CD4-positive, alpha-beta T cell treated with Interleukin-17A for 1 hour (primary cell): ENCODE data around the gene MS4A4E.
"Not testable (repeated sequence)": the region's sequence is repeated elsewhere in the genome, so short reads cannot be mapped to it uniquely, and the experiment has no call there.

Experiments used
- DNase-seq: peaks from one replicate; pipeline ENCODE4 v3.0.0-alpha.2; 2020

Gene MS4A4E

DNA sequence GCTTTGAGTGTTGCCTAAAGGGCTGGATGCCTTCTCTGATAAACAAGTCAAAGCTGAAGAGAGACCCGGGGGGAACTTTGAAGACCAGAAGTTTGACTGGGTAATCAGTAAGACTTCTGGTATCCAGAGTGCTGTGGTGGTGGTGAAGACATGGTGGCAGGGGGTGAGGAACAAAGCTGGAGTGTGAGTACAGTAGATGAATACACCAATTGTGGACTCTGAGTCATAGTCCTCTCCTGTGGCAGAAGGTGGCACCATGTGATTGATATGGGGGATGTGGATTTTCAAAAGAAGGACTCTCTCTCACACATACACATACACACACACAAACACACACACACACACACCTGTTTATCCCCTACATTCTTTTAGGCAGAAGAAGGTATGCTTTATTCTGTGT is 72.4 kb downstream of the MS4A4E start:
- no peak for DNase-seq

DNA sequence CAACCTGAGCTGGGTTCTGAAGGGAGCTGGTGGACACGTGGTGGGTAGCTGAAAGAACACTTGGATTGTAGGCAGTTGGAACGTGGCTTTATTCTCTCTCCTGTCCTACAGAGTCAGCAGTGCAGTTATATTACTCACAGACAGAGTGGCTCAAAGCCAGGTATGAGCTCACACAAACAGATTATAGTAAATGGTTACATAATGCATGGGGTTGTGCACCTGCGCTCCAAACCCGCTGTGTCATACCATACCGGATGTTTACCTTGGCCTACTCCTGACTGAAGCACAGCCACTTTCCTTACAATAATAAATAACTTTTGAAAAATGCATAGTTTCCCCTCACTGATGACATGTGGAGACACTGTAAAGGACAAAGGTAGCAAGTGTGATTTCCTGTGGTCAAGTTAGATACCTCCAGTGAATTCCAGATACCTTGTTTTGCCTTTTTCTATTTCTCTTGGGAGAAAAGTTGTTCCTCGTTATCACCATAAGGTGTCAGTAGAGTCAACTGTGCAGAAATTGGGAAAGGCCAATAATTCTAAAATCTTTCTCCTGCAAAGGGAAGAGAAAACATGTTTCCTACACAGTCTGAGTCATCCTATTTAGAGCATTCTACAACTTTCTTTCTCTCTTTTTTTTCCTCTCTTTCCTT is 73.5 kb downstream of the MS4A4E start:
- DNase-seq = no peak

DNA sequence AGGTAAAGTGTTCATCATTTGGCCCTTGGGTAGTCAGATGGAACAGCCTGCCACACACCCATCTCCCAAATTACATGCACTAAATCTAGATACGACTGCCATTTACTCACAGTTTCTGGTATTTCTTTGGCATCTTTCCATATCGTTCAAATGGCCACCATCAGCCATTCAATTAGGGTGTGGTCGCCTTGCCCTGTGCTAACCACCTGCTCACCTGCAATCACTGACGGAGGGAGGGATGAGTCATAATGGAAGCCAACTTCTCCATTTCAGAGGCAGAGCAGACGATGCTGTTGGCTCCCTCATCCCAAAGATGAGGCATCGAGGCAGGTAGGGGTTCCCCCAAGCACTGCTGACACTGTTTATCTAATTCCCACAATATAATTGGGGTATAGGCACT is 74.6 kb downstream of the MS4A4E start:
- no peak for DNase-seq

DNA sequence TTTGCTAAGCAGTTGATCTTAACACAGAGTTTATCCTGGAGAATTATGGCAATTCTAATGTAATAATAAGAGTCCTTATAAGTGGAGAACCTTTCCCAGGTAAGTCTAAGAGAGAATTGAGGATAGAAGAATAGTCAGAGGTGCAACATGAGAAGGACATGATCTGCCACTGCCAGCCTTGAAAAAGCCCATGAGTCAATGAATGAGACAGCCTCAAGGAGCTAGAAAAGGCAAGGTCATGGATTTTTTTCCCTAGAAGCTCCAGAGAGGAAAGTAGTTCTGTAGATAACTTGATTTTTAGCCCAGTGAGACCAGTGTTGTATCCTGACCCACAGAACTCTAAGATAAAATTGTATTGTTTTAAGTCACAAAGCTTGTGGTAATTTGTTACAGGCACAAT is 77.0 kb downstream of the MS4A4E start:
- DNase-seq = no peak

DNA sequence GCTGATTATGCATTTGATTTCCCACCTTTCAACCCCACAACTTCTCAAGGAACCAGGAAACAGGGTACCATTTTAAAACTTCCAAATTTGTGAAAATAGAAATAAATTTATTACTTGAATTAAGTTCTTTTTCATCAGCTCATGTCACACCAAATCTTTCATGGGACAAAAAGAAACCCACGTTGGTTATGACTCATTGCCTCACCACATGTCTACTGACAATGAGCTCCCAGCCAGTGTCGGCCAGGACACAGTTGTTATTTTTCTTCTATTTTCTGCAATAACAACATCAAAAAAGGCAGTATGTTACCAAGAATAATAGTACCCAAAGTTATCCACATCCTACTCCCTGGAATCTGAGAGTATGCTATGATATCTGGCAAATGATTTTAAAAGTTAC is 77.4 kb downstream of the MS4A4E start:
- DNase-seq = no peak

DNA sequence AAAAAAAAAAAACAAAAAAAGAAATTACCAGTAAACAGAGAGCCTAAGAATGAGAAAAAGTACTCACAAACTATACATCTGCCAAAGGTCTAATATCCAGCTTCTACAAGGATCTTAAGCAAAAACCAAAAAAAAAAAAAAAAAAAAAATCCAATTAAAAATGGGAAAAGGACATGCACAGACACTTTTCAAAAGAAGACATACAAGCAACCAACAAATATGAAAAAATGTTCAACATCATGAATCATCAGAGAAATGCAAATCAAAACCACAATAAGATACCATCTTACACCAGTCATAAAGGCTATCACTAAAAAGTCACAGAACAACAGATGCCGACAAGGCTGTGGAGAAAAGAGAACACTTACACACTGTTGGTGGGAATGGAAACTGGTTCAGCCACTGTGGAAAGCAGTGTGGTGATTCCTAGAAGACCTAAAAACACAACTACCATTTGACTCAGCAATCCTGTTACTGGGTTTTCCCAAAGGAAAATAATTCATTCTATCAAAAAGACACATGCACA is 78.3 kb downstream of the MS4A4E start:
- DNase-seq = no peak

DNA sequence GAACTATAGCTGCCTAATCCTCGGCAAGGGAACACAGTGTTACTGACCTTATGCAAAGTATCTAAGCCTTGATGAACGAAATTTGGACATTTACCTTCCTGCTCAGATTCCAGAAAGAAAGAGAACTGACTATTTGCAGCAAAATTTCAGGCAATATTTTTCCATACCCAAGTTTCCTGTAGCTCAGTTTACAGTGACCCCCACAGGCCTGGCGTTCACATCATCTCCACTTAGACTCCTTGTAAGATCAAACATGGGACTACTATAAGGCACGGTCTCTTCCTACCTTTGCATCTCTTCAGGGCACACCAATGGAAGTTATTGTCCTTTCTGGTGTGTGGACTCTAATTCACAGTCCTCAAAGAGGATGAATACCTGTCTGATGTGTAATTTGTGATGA is 81.2 kb downstream of the MS4A4E start:
- DNase-seq = no peak

DNA sequence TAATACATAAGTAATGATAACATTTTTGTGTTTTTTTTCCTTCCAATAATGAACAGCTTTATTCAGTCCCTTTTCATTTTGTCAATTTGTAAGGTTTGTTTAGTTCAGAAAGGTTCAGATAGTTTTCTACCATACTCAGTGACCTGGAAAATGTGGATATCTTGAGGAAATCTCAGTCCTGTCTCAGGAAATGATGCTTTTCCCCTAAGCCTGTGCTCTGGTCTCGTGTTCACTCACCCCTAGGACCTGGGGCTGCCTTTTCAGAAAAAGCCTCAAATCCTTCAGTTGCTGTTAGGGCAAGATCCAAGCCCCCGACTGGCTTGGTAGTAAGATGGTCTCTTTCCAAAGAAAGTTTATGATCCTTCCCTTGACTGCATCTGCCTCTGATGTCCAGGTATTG is 81.8 kb downstream of the MS4A4E start:
- no peak for DNase-seq

DNA sequence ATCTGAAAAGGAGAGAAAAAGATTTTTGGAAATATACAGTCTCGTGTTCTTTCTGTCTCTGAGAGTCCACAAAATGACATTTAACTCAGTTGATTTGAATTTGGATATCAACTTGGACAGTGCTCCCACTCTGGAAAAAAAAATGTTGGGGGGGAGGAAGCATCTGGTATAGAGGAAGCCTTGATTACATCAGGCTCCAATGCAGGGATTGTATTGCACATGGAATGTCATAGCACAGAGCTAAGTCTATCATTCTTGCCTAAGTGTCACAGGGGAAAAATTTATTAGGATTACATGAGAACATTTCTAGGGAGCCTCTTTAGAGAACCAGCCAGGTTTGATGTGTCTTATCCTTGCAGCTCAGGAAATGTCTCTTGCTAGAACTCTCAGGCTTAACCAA is 83.1 kb downstream of the MS4A4E start:
- DNase-seq = no peak

DNA sequence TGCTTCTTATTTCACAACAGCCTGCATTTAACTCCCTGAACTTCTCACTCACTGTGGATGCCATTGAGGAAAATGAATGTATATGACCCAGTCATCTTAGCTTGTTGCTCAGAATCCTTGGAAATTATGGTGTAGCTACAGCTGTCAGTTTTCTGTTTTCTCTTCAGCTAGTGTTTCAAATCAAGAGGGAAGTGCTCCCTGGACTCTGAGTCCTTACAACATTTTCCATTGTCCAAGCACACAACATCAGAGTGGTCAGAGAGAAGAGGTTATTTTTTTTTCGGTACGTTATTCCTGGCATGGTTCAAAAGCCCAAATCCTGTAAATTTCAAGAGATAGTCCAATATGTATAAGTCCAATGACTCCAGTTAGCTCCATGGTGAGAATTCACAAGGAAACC is 83.7 kb downstream of the MS4A4E start:
- DNase-seq = no peak

DNA sequence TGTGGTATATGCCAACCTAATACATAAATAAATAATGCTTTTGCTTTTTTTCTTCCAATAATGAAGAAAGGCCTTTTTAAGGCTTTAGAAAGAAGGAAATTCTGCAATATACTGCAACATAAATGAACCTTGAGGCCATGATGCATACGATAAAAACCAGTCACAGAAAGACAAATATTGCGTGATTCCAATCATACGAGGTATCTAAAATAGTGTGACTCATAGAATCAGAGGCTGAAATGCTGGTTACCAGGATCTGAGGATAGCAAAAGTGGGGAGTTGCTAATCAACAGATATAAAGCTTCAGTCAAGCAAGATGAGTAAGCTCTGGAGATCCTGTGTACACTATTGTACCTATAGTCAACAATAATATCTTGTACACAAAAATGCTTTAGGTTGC is 84.3 kb downstream of the MS4A4E start:
- DNase-seq = no peak

DNA sequence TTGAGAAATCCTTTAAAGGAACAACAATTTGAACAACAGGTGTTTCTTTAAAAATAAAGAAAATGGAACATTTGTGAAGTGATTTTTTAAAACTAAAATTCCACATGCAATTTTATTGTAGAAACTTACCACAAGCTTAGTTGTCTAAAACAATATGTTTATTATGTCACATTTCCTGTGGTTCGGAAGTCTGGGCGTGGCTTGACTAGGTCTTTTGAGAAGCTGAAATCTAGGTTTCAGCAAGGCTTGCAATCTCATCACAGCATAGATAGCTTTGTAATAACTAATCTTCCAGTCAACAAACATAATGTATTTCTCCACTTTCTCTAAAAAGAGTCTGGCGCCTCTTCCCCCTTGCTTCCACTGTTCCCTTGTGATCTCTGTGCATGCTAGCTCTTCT is 87.0 kb downstream of the MS4A4E start:
- no peak for DNase-seq

DNA sequence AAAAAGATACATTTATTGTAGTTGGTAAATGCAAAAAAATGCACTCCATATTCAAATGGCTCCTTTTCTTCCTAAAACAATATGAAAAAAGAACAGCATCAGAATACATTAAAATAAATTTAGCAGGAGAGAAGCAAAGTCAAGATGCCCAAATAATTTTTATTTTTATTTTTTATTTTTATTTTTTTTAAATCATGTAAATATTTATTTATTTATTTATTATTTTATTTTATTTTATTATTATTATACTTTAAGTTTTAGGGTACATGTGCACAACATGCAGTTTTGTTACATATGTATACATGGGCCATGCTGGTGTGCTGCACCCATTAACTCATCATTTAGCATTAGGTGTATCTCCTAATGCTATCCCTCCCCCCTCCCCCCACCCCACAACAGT is 90.2 kb downstream of the MS4A4E start:
- not testable (repeated sequence) for DNase-seq

DNA sequence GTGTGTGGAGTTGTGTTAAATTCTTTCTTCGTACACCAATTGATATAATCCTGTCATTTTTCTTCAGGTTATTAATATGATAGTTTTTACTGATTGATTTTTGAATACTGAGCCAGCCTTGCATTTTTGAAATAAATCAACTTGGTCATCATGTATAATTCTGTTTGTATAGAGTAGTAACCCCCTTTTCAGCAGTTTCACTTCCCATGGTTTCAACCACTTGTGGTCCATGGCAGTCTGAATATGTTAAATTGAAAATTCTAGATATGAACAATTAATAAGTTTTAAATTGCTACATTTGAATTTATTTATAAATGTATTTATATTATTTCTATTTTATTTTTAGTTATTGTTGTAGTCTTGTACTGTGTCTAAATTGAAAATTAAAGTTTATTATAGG is 92.7 kb downstream of the MS4A4E start:
- DNase-seq = no peak
